Measurements from ENCODE around the gene HYDIN.

DNA sequence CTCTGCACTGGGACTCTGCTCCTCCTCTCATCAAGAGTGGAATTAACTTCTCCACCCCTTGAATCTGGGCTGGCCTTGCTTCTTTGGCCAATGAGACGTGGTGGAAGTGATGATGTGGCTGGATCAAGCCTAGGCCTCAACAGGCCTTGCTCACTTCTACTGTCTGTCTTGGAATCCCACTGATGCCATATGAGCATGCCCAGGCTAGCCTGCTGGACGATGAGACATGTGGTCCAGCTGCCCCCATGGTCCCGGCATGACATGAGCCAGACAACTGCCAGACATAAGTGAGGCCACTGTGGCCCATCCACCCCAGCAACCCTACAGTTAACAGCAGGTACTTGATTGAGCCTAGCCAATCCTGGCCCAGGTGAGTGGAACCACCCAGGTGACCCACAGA, 448.3 kb downstream of the HYDIN start:
- TF ChIP-seq, protein P1, sequence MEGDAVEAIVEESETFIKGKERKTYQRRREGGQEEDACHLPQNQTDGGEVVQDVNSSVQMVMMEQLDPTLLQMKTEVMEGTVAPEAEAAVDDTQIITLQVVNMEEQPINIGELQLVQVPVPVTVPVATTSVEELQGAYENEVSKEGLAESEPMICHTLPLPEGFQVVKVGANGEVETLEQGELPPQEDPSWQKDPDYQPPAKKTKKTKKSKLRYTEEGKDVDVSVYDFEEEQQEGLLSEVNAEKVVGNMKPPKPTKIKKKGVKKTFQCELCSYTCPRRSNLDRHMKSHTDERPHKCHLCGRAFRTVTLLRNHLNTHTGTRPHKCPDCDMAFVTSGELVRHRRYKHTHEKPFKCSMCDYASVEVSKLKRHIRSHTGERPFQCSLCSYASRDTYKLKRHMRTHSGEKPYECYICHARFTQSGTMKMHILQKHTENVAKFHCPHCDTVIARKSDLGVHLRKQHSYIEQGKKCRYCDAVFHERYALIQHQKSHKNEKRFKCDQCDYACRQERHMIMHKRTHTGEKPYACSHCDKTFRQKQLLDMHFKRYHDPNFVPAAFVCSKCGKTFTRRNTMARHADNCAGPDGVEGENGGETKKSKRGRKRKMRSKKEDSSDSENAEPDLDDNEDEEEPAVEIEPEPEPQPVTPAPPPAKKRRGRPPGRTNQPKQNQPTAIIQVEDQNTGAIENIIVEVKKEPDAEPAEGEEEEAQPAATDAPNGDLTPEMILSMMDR (IDR thresholded peaks at IDR 0.05), result no peak
- no peak for TF ChIP-seq NFIC (IDR thresholded peaks at IDR 0.05; ENCODE audit: borderline replicate concordance)
- TF ChIP-seq JUND (IDR thresholded peaks at IDR 0.05), result no peak
- no peak for TF ChIP-seq EP300 (IDR thresholded peaks at IDR 0.05; ENCODE audit: borderline replicate concordance in 1 of 2, low read depth in 1 of 2, low read length in 1 of 2)
- TF ChIP-seq RAD21 (IDR thresholded peaks at IDR 0.05; ENCODE audit: low read length), result no peak
- TF ChIP-seq, protein P2, sequence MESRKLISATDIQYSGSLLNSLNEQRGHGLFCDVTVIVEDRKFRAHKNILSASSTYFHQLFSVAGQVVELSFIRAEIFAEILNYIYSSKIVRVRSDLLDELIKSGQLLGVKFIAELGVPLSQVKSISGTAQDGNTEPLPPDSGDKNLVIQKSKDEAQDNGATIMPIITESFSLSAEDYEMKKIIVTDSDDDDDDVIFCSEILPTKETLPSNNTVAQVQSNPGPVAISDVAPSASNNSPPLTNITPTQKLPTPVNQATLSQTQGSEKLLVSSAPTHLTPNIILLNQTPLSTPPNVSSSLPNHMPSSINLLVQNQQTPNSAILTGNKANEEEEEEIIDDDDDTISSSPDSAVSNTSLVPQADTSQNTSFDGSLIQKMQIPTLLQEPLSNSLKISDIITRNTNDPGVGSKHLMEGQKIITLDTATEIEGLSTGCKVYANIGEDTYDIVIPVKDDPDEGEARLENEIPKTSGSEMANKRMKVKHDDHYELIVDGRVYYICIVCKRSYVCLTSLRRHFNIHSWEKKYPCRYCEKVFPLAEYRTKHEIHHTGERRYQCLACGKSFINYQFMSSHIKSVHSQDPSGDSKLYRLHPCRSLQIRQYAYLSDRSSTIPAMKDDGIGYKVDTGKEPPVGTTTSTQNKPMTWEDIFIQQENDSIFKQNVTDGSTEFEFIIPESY (IDR thresholded peaks at IDR 0.05; ENCODE audit: borderline replicate concordance, low read depth), result no peak
- TF ChIP-seq POLR2AphosphoS5 (IDR thresholded peaks at IDR 0.05; ENCODE audit: low read depth, low read length), result no peak
- TF ChIP-seq, protein P3, sequence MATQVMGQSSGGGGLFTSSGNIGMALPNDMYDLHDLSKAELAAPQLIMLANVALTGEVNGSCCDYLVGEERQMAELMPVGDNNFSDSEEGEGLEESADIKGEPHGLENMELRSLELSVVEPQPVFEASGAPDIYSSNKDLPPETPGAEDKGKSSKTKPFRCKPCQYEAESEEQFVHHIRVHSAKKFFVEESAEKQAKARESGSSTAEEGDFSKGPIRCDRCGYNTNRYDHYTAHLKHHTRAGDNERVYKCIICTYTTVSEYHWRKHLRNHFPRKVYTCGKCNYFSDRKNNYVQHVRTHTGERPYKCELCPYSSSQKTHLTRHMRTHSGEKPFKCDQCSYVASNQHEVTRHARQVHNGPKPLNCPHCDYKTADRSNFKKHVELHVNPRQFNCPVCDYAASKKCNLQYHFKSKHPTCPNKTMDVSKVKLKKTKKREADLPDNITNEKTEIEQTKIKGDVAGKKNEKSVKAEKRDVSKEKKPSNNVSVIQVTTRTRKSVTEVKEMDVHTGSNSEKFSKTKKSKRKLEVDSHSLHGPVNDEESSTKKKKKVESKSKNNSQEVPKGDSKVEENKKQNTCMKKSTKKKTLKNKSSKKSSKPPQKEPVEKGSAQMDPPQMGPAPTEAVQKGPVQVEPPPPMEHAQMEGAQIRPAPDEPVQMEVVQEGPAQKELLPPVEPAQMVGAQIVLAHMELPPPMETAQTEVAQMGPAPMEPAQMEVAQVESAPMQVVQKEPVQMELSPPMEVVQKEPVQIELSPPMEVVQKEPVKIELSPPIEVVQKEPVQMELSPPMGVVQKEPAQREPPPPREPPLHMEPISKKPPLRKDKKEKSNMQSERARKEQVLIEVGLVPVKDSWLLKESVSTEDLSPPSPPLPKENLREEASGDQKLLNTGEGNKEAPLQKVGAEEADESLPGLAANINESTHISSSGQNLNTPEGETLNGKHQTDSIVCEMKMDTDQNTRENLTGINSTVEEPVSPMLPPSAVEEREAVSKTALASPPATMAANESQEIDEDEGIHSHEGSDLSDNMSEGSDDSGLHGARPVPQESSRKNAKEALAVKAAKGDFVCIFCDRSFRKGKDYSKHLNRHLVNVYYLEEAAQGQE (IDR thresholded peaks at IDR 0.05; ENCODE audit: low read depth, low read length), result no peak
- TF ChIP-seq RCOR1 (IDR thresholded peaks at IDR 0.05; ENCODE audit: low read length), result no peak
